Muscle of back (tissue), 11 donors: ENCODE measurements around the gene LHX8. TPM values are rescaled to one million over a fixed set of nuclear protein-coding genes. Genes with fewer than 3 reads are reported as not detected.

ENCODE experiments used
- DNase-seq, 3 donors: peaks; one replicate each; pipeline versions ENCODE4 v3.0.0 to v3.0.0-alpha.2; 2013
- polyA plus RNA-seq, 10 donors: library from polyadenylated mRNA; unstranded; fragments of 120-200 nt; gene quantifications; one replicate each; pipeline ENCODE4 v1.2.1, GENCODE V29; 2013; ENCODE audit not compliant: insufficient read length in 10 of 10

The LHX8 gene
- polyA plus RNA-seq, 10 donors: 0.11 to 1.0 (median 0.22) TPM; not detected in 5

DNA sequence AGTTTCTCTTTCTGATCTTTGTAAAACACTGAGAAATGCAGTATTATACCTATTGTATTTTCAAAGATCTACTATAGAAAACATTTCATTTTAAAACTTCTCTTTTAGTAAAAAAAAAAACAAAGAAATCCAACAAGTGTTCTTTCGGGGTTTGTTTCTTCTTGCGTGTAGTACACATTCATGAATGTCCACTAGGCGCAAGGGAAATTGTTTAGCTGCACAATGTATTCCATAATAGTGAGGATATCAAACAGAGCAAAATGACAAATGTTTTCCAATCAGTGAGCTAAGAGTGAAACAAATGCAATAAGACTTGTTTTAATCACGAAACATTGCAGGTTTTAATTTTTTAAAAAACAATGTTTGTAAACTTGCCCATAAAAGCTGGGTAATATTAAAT is 68.6 kb downstream of the LHX8 start:
- DNase-seq: no peak

DNA sequence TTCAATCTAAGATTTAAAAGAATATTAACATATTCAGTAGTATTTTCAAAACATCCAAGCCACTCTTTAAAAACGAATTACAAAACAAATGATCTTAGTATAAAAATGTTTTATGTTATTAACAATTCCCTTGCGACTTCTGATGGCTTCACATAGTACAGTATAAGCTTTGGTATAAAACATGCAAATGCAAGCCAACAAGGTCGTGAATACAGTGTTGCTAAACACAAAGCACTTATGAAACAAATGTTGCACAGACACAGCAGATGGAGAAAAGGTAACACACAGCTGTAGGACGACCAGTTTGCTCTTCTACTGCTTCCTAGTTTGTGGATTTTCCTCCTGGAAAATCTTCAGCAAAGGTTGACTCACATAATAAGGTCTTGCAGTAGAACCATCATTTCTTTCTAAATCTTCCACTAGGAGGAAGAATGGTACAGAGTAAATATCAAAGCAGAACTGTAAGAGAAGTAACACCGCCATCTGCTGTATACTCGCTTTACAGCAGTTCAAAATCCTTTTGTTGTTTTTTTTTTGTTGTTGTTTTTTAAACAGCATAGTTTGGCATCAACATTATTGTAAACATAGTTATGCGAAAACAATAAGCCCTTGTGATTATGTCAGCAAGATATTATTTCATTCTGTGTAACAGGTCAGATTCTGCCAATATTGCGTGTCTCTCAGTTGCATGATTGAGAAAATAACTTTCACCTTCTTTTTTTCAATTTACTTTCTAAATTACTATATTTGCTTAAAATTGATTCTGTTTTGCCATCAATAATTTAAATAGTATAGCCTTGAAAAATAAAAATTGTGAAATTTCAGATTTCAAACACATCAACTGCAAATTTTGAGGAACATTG is 69.5 kb downstream of the LHX8 start:
- DNase-seq: peak; percentile 26 to 59 (median 31)

DNA sequence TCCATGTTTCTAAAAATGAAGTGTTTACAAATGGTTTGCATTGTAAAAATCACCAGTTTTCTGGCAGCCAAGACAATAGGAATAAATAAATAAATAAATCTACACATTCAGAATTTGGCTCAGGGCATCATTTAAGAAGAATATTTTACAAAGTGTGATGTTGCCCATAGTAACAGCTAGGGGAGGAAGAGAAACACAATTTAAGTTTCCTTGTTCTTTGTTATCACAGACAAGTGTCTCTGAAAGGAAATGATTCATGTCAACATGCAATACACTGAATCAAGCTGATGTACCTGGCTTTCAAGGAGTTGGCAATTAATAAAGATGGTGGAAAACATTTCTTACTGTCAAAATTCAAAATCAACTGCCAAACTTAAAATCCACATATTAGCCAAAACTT is 74.7 kb downstream of the LHX8 start:
- no peak for DNase-seq
